SK-N-SH (cell line): Measurements from ENCODE around the gene PSAT1. TPM values are rescaled to one million over a fixed set of nuclear protein-coding genes. Genes with fewer than 3 reads are reported as not detected.

ENCODE experiments used
- CTCF ChIA-PET: fragments of 300-600, 350-600 bp; formaldehyde crosslinking; extraction: SDS; loops from one replicate; lab custom pipeline; 2021; lab: Yijun Ruan, JAX
- POLR2A ChIA-PET: fragments of 350-600 bp; sonication (Branson Sonifier 250); formaldehyde crosslinking; extraction: SDS; loops from one replicate; lab custom pipeline; 2020; ENCODE audit warnings: antibody characterized with exemption, inconsistent platforms; lab: Yijun Ruan, JAX
- DNase-seq: peaks from one replicate; pipeline ENCODE4 v3.0.0; 2012
- H2AFZ ChIP-seq: fragments of 200-600 bp; sonication (generic); 2 replicates; pipeline ENCODE4 v1.8.1; 2016; ENCODE audit warnings: antibody characterized with exemption, mild to moderate bottlenecking, low read depth
- H3F3A ChIP-seq: fragments of 200-600 bp; sonication (generic); replicated peaks from 2 replicates; pipeline ENCODE3; 2016; ENCODE audit warnings: antibody characterized with exemption, mild to moderate bottlenecking; ENCODE audit not compliant: insufficient read depth
- H3K27ac ChIP-seq, 2 experiments: fragments of 200-500 bp in 1 of 2; fragments of 200-600 bp in 1 of 2; sonication (Bioruptor generic) in 1 of 2; sonication (generic), shearing (Covaris generic) in 1 of 2; 2 replicates each; pipeline versions ENCODE4 v1.5.1 to v1.6.1; 2014 to 2016; ENCODE audit warnings: low read depth in 2 of 2, inconsistent platforms in 1 of 2, low read length in 1 of 2, mild to moderate bottlenecking in 1 of 2, mixed read lengths in 1 of 2
- H3K27me3 ChIP-seq: fragments of 200-600 bp; sonication (generic), shearing (Covaris generic); 2 replicates; pipeline ENCODE4 v1.6.1; 2016; ENCODE audit warnings: mixed run types; ENCODE audit not compliant: insufficient read depth
- H3K36me3 ChIP-seq, 2 experiments: fragments of 200-500 bp in 1 of 2; fragments of 200-600 bp in 1 of 2; sonication (Bioruptor generic) in 1 of 2; sonication (generic) in 1 of 2; replicated peaks in 1 of 2; 2 replicates each; pipeline versions ENCODE3 to v1.5.1; 2014 to 2016; ENCODE audit warnings: low read length in 1 of 2, mild to moderate bottlenecking in 1 of 2; ENCODE audit not compliant: insufficient read depth in 2 of 2, control insufficient read depth in 1 of 2
- H3K4me1 ChIP-seq, 2 experiments: fragments of 200-500 bp in 1 of 2; fragments of 200-600 bp in 1 of 2; sonication (Bioruptor generic) in 1 of 2; sonication (generic), shearing (Covaris generic) in 1 of 2; 2 replicates each; pipeline versions ENCODE4 v1.5.1 to v1.6.1; 2014 to 2016; ENCODE audit warnings: low read depth in 1 of 2, low read length in 1 of 2, mixed run types in 1 of 2; ENCODE audit not compliant: insufficient read depth in 2 of 2, control insufficient read depth in 1 of 2
- H3K4me2 ChIP-seq: fragments of 200-600 bp; sonication (generic), shearing (Covaris generic); 2 replicates; pipeline ENCODE4 v1.6.1; 2017; ENCODE audit warnings: mixed run types
- H3K4me3 ChIP-seq, 2 experiments: fragments of 200-500 bp in 1 of 2; fragments of 200-600 bp in 1 of 2; sonication (Bioruptor generic) in 1 of 2; sonication (generic), shearing (Covaris generic) in 1 of 2; 2 replicates each; pipeline versions ENCODE4 v1.5.1 to v1.8.1; 2014 to 2016; ENCODE audit warnings: low read depth in 2 of 2, inconsistent platforms in 1 of 2, low read length in 1 of 2, mild to moderate bottlenecking in 1 of 2, mixed read lengths in 1 of 2, moderate library complexity in 1 of 2
- H3K79me2 ChIP-seq: fragments of 200-600 bp; sonication (generic); 2 replicates; pipeline ENCODE4 v1.8.1; 2017; ENCODE audit warnings: mild to moderate bottlenecking; ENCODE audit not compliant: insufficient read depth
- H3K9ac ChIP-seq: fragments of 200-600 bp; sonication (generic); 2 replicates; pipeline ENCODE4 v1.6.1; 2017; ENCODE audit warnings: mixed run types
- H3K9me2 ChIP-seq: fragments of 200-600 bp; sonication (generic); 2 replicates; pipeline ENCODE4 v1.6.1; 2017; ENCODE audit warnings: mixed run types
- H3K9me3 ChIP-seq: fragments of 200-600 bp; sonication (generic); 2 replicates; pipeline ENCODE4 v1.6.1; 2017; ENCODE audit warnings: mixed run types, mild to moderate bottlenecking, moderate library complexity
- H4K20me1 ChIP-seq: fragments of 200-600 bp; sonication (generic); 2 replicates; pipeline ENCODE4 v1.6.1; 2017; ENCODE audit warnings: mild to moderate bottlenecking, mixed run types; ENCODE audit not compliant: insufficient read depth
- CTCF ChIP-seq: fragments of 200-600 bp; sonication (generic); IDR thresholded peaks from 2 replicates; pipeline ENCODE4 v1.6.1; 2017; ENCODE audit warnings: antibody characterized with exemption, mild to moderate bottlenecking, moderate library complexity
- ELF1 ChIP-seq: IDR thresholded peaks from 2 replicates; pipeline ENCODE4 v1.4.0; 2012
- FOXJ3 ChIP-seq: sonication (generic); formaldehyde crosslinking; IDR thresholded peaks from 2 replicates; pipeline ENCODE4 v1.5.1; 2020; ENCODE audit warnings: mild to moderate bottlenecking, missing genetic modification reagents
- GABPA ChIP-seq: IDR thresholded peaks from 2 replicates; pipeline ENCODE4 v1.4.0; 2012; ENCODE audit warnings: low read depth, mild to moderate bottlenecking
- GATA2 ChIP-seq: sonication (generic); formaldehyde crosslinking; IDR thresholded peaks from 2 replicates; pipeline ENCODE4 v1.5.0; 2020; ENCODE audit warnings: mild to moderate bottlenecking, missing genetic modification reagents
- MXI1 ChIP-seq: IDR thresholded peaks from 2 replicates; pipeline ENCODE4 v1.6.1; 2012; ENCODE audit warnings: mild to moderate bottlenecking, low read depth, low read length, improper control_type of control experiment
- PBX3 ChIP-seq: IDR thresholded peaks from 2 replicates; pipeline ENCODE4; 2012
- RCOR1 ChIP-seq: fragments of 150-350 bp; IDR thresholded peaks from 2 replicates; pipeline ENCODE4 v1.6.1; 2017; ENCODE audit warnings: antibody characterized with exemption, low read length
- REST ChIP-seq: IDR thresholded peaks from 2 replicates; pipeline ENCODE4 v1.6.1; 2012; ENCODE audit warnings: mild to moderate bottlenecking, low read depth, low read length, moderate library complexity
- RFX5 ChIP-seq: IDR thresholded peaks from 2 replicates; pipeline ENCODE4 v1.6.1; 2012; ENCODE audit warnings: mild to moderate bottlenecking, improper control_type of control experiment, low read length
- TAF1 ChIP-seq: IDR thresholded peaks from 2 replicates; pipeline ENCODE4 v1.6.1; 2012; ENCODE audit warnings: low read depth, mild to moderate bottlenecking, low read length, moderate library complexity, borderline replicate concordance
- TEAD4 ChIP-seq: IDR thresholded peaks from 2 replicates; pipeline ENCODE4 v1.4.0; 2012; ENCODE audit warnings: mild to moderate bottlenecking, borderline replicate concordance; ENCODE audit not compliant: insufficient read depth
- ZBTB33 ChIP-seq: IDR thresholded peaks from 2 replicates; pipeline ENCODE4 v1.4.0; 2012; ENCODE audit warnings: low read depth, borderline replicate concordance
- WGBS: methylation state at CpG from one replicate; pipeline ENCODE4 v1.1.6; 2017; ENCODE audit warnings: low lambda C conversion rate; 5-methylcytosine and 5-hydroxymethylcytosine counted together
- polyA plus RNA-seq, 3 experiments: library from polyadenylated mRNA; depleted of rRNA; stranded (reverse); fragments of >200 nt; gene quantifications; 2 replicates each; pipeline ENCODE4 v1.2.3, GENCODE V29; 2012
- TF ChIP-seq, protein P1 (sequence below): fragments of 150-350 bp; IDR thresholded peaks from 2 replicates; pipeline ENCODE4 v1.6.1; 2016; ENCODE audit warnings: mild to moderate bottlenecking, low read depth, low read length
- TF ChIP-seq, protein P2 (sequence below): IDR thresholded peaks from 2 replicates; pipeline ENCODE4 v1.4.0; 2012; ENCODE audit warnings: low read depth

PSAT1 gene
- polyA plus RNA-seq, 1 of the 3 experiments (the other 2 are of a cell fraction), result 37.0 TPM

GRCh38 chr9:78324068-78324650 is 27.2 kb downstream of the PSAT1 start:
- Histone ChIP-seq H3K4me3 (no peak overlapping the region), H4K20me1 (no peaks in the 10 kb centered on the region), H3F3A (no peaks in the 10 kb centered on the region), H3K27me3 (no peaks in the 10 kb centered on the region), H3K27ac (peak overlapping the region in 1 of 2 experiments; percentile 99; a peak in 2 of 4 replicates), H3K79me2 (no peaks in the 10 kb centered on the region), H3K4me2 (no peak overlapping the region), H3K9me3 (no peaks in the 10 kb centered on the region), H3K9ac (no peak overlapping the region), H2AFZ (no peak overlapping the region), H3K9me2 (no peaks in the 10 kb centered on the region), H3K36me3 (peaks cover 21 to 33% of the 10 kb centered on the region in 2 experiments), H3K4me1 (peaks cover 0 to 38% of the 10 kb centered on the region in 2 experiments; a peak in 2 of 4 replicates)
- POLR2A ChIA-PET, result interaction anchor here (1.9 to 2.7 kb wide), 2 partner anchors 10 to 27 kb away, joined by 7 to 23 read pairs; partner anchors contain the start of gene PSAT1
- TF ChIP-seq TAF1 (no peak), RFX5 (no peak), ZBTB33 (no peak)
- CTCF ChIA-PET, result interaction anchor here (2.5 kb wide), 1 partner anchor 46 kb away, joined by 10 read pairs; no protein-coding TSS in a partner anchor
- WGBS, result 100% methylated on average over 10 of the region's 10 CpGs
- no peak for DNase-seq

DNA sequence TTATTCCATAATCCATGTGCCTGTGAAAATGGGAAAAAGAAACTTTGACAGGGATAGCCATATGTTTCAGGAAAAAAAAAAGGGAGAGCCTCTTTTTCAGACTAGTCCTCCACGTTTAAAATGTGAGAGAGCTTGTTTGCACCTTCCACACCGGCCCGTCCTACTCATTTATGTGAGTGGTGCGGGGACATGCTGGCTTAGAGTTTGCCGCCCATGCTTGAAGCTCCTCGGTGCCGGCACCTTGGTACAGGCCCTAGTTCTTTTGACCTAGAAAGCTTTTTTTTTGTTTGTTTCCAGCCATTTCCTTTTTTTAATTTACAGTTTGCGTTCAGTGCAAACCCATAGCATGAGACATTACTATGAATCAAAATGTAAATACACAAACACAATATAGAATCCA is 27.8 kb downstream of the PSAT1 start:
- Histone ChIP-seq H3K79me2 (no peaks in the 10 kb centered on the region), H2AFZ (no peak overlapping the region), H3K36me3 (peaks cover 22 to 30% of the 10 kb centered on the region in 2 experiments), H3K9me3 (no peaks in the 10 kb centered on the region), H3K4me2 (no peak overlapping the region), H3K9ac (no peak overlapping the region), H3F3A (no peaks in the 10 kb centered on the region), H3K27ac (peak overlapping the region in 1 of 2 experiments; percentile 99; a peak in 2 of 4 replicates), H4K20me1 (no peaks in the 10 kb centered on the region), H3K9me2 (no peaks in the 10 kb centered on the region), H3K27me3 (no peaks in the 10 kb centered on the region), H3K4me1 (peaks cover 0 to 36% of the 10 kb centered on the region in 2 experiments; a peak in 2 of 4 replicates), H3K4me3 (no peak overlapping the region)
- WGBS, result 82% methylated on average over 8 of the region's 8 CpGs
- CTCF ChIA-PET, result interaction anchor here (0.5 to 2.5 kb wide), 2 partner anchors 45 to 886 kb away, joined by 3 to 10 read pairs; no protein-coding TSS in a partner anchor
- no peak for DNase-seq
- POLR2A ChIA-PET, result interaction anchor here (1.9 to 2.7 kb wide), 2 partner anchors 11 to 28 kb away, joined by 7 to 23 read pairs; partner anchors contain the start of gene PSAT1
- no peak for TF ChIP-seq FOXJ3
- no peak for TF ChIP-seq PBX3
- no peak for TF ChIP-seq GABPA
- TF ChIP-seq MXI1, result no peak; the same call in 1 of the 2 replicates
- no peak for TF ChIP-seq TEAD4
- TF ChIP-seq TAF1, result no peak
- TF ChIP-seq, protein P1, sequence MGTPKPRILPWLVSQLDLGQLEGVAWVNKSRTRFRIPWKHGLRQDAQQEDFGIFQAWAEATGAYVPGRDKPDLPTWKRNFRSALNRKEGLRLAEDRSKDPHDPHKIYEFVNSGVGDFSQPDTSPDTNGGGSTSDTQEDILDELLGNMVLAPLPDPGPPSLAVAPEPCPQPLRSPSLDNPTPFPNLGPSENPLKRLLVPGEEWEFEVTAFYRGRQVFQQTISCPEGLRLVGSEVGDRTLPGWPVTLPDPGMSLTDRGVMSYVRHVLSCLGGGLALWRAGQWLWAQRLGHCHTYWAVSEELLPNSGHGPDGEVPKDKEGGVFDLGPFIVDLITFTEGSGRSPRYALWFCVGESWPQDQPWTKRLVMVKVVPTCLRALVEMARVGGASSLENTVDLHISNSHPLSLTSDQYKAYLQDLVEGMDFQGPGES, result no peak
- TF ChIP-seq, protein P2, sequence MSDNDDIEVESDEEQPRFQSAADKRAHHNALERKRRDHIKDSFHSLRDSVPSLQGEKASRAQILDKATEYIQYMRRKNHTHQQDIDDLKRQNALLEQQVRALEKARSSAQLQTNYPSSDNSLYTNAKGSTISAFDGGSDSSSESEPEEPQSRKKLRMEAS, result no peak
- no peak for TF ChIP-seq CTCF
- no peak for TF ChIP-seq GATA2 (CRISPR knock-in tag)
- TF ChIP-seq ELF1, result no peak
- no peak for TF ChIP-seq REST
- TF ChIP-seq RCOR1, result no peak
